ENCODE measurements around the gene CFAP46.
"Not testable (repeated sequence)": the region's sequence is repeated elsewhere in the genome, so short reads cannot be mapped to it uniquely, and the experiment has no call there.

CFAP46 gene

GRCh38 chr10:132860532-132860931 lies 81.8 kb downstream of the CFAP46 start:
- DNase-seq, result no peak

- no peak for DNase-seq
These were observed 83.1 kb downstream of the CFAP46 start for GRCh38 chr10:132859084-132859855.

GRCh38 chr10:132858121-132859081 lies 84.0 kb downstream of the CFAP46 start:
- no peak for DNase-seq

GRCh38 chr10:132856869-132857524 lies 85.4 kb downstream of the CFAP46 start:
- no peak for DNase-seq

- DNase-seq, result no peak
These were observed 86.5 kb downstream of the CFAP46 start for GRCh38 chr10:132855889-132856288.

- DNase-seq, result no peak
These were observed 90.9 kb downstream of the CFAP46 start for GRCh38 chr10:132851451-132851850.

- no peak for DNase-seq
These were observed 91.5 kb downstream of the CFAP46 start for GRCh38 chr10:132850896-132851295.

GRCh38 chr10:132850246-132850645 lies 92.1 kb downstream of the CFAP46 start:
- DNase-seq, result no peak

GRCh38 chr10:132849546-132850031 lies 92.8 kb downstream of the CFAP46 start:
- no peak for DNase-seq

GRCh38 chr10:132848951-132849545 lies 93.3 kb downstream of the CFAP46 start:
- no peak for DNase-seq

GRCh38 chr10:132848291-132848701 lies 94.1 kb downstream of the CFAP46 start:
- DNase-seq, result no peak

- no peak for DNase-seq
These were observed 94.5 kb downstream of the CFAP46 start for GRCh38 chr10:132847856-132848255.

GRCh38 chr10:132847416-132847777 lies 95.0 kb downstream of the CFAP46 start:
- no peak for DNase-seq

- no peak for DNase-seq
These were observed 95.5 kb downstream of the CFAP46 start for GRCh38 chr10:132846631-132847415.

GRCh38 chr10:132845780-132846595 lies 96.4 kb downstream of the CFAP46 start:
- DNase-seq, result no peak

GRCh38 chr10:132845041-132845551 lies 97.3 kb downstream of the CFAP46 start:
- DNase-seq, result no peak

GRCh38 chr10:132844069-132844809 lies 98.1 kb downstream of the CFAP46 start:
- no peak for DNase-seq

GRCh38 chr10:132843276-132843675 lies 99.1 kb downstream of the CFAP46 start:
- DNase-seq, result not testable (repeated sequence)

- DNase-seq, result no peak
These were observed 100.0 kb downstream of the CFAP46 start for GRCh38 chr10:132842397-132842796.

- no peak for DNase-seq
These were observed 100.8 kb downstream of the CFAP46 start for GRCh38 chr10:132841615-132841975.

Measured in suppressor macrophage treated with lipopolysaccharide for 4 hours (primary cell).